Sigmoid colon (tissue), 7 donors: ENCODE measurements around the gene GPR63. TPM values are rescaled to one million over a fixed set of nuclear protein-coding genes. Genes with fewer than 3 reads are reported as not detected.
A peak's percentile ranks its signal among the peaks of the same experiment; 100 is the strongest.
"Not testable (repeated sequence)": the region's sequence is repeated elsewhere in the genome, so short reads cannot be mapped to it uniquely, and the experiment has no call there.

Source experiments
- DNase-seq: peaks from one replicate; pipeline ENCODE4 v3.0.0-alpha.2; 2019
- H3K27ac ChIP-seq, 4 donors: fragments of 200-600 bp; sonication (generic); one replicate each; pipeline ENCODE4 v1.5.1; 2016 to 2019; ENCODE audit warnings: mild to moderate bottlenecking in 1 of 4
- H3K27me3 ChIP-seq, 3 donors: fragments of 200-600 bp; sonication (generic); one replicate each; pipeline ENCODE4 v1.5.1; 2019; ENCODE audit warnings: mild to moderate bottlenecking in 1 of 3
- H3K36me3 ChIP-seq, 4 donors: fragments of 200-600 bp; sonication (generic); one replicate each; pipeline ENCODE4 v1.5.1; 2016 to 2019
- H3K4me1 ChIP-seq, 4 donors: fragments of 200-600 bp; sonication (generic); one replicate each; pipeline ENCODE4 v1.5.1; 2017 to 2019
- H3K4me3 ChIP-seq, 4 donors: fragments of 200-600 bp; sonication (generic); one replicate each; pipeline ENCODE4 v1.5.1; 2017 to 2019; ENCODE audit warnings: mild to moderate bottlenecking in 2 of 4, moderate library complexity in 1 of 4
- H3K9me3 ChIP-seq, 4 donors: fragments of 200-600 bp in 3 of 4; sonication (generic) in 3 of 4; one replicate each; pipeline versions ENCODE4 v1.5.1 to v1.6.1; 2013 to 2019
- CTCF ChIP-seq, 4 experiments: fragments of 450-650 bp in 3 of 4; fragments of 200-600 bp in 1 of 4; IDR thresholded peaks; one replicate each; pipeline ENCODE4 v1.5.1; 2016 to 2019; ENCODE audit warnings: antibody characterized with exemption in 4 of 4, mild to moderate bottlenecking in 3 of 4, moderate library complexity in 2 of 4
- EP300 ChIP-seq, 4 donors: sonication (generic); formaldehyde crosslinking; IDR thresholded peaks; one replicate each; pipeline ENCODE4 v1.6.1; 2017; ENCODE audit warnings: antibody characterized with exemption in 4 of 4
- POLR2A ChIP-seq, 2 donors: fragments of 450-650 bp; IDR thresholded peaks; one replicate each; pipeline ENCODE4 v1.6.1; 2016; ENCODE audit warnings: antibody characterized with exemption in 2 of 2, mild to moderate bottlenecking in 2 of 2, moderate library complexity in 2 of 2
- POLR2AphosphoS5 ChIP-seq, 4 donors: sonication (generic); formaldehyde crosslinking; IDR thresholded peaks; one replicate each; pipeline ENCODE4 v1.6.1; 2017; ENCODE audit warnings: antibody characterized with exemption in 4 of 4
- WGBS, 2 donors: extraction: QIAGEN DNeasy Blood & Tissue Kit; methylation state at CpG; one replicate each; pipeline ENCODE4 v1.1.7; 2013; 5-methylcytosine and 5-hydroxymethylcytosine counted together
- intact Hi-C: fragments of 100-400 bp; cut with DNase I; formaldehyde crosslinking; loops from one replicate; pipeline ENCODE4 v1.15.1; 2023
- polyA plus RNA-seq, 3 donors: library from polyadenylated mRNA; stranded (reverse); fragments of 200-250 nt; gene quantifications; one replicate each; pipeline ENCODE4 v1.2.3, GENCODE V29; 2013
- total RNA-seq, 4 donors: library from RNA; depleted of rRNA; stranded (reverse); fragments of >200 nt; gene quantifications; one replicate each; pipeline ENCODE4 v1.1.0, GENCODE V29; 2016
- donor health status: healthy with polysubstance abuse.
- donor health status: Bipolar disorder and iron deficiency.
- donor health status: healthy.

GPR63 gene
- total RNA-seq (1 to 10 TPM in 3 of 4 donors, under 1 TPM in 1; 0.83 to 1.8 (median 1.3) TPM), polyA plus RNA-seq (under 1 TPM; under 0.01 to 0.73 (median 0.46) TPM)

GRCh38 chr6:96837081-96837971 lies at the start of gene GPR63:
TSS of gene GPR63 (minus strand) at chr6:96837477. CDS start at chr6:96799731, 37,746 bp downstream.
- Histone ChIP-seq H3K4me1 (peaks cover 0 to 15% (median 11%) of the 10 kb centered on the region in 4 donors), H3K27ac (peak within 1 kb of the TSS; percentile 59 to 69 (median 64)), H3K27me3 (no peaks in the 10 kb centered on the region), H3K4me3 (peak within 1 kb of the TSS; percentile 65 to 74 (median 70)), H3K9me3 (no peaks in the 10 kb centered on the region), H3K36me3 (no peaks in the 10 kb centered on the region)
- DNase-seq: peak; percentile 87
- intact Hi-C loops: loop anchor here (1.0 kb wide), 1 partner anchor 60 kb away; the partner anchor contains the start of gene NDUFAF4
- 1% methylated on average over 80 of the region's 80 CpGs for WGBS, 2 donors
- TF ChIP-seq EP300 (IDR thresholded peaks at IDR 0.05): no peak
- peak; percentile 20 to 33 (median 25) for TF ChIP-seq POLR2AphosphoS5 (IDR thresholded peaks at IDR 0.05)
- no peak for TF ChIP-seq CTCF (IDR thresholded peaks at IDR 0.05)
- no peak for TF ChIP-seq POLR2A (IDR thresholded peaks at IDR 0.05)

- Histone ChIP-seq H3K36me3 (peaks cover 0 to 17% (median 6%) of the 10 kb centered on the region in 4 donors), H3K27ac (no peak overlapping the region), H3K4me1 (no peaks in the 10 kb centered on the region), H3K9me3 (no peaks in the 10 kb centered on the region), H3K27me3 (no peaks in the 10 kb centered on the region), H3K4me3 (no peak overlapping the region)
- DNase-seq: no peak
- TF ChIP-seq POLR2A (IDR thresholded peaks at IDR 0.05) (no peak), EP300 (IDR thresholded peaks at IDR 0.05) (no peak), POLR2AphosphoS5 (IDR thresholded peaks at IDR 0.05) (no peak), CTCF (IDR thresholded peaks at IDR 0.05) (no peak)
- WGBS, 2 donors: 83% methylated on average over 1 of the region's 1 CpG
- intact Hi-C loops: no loop called here
Measured at GRCh38 chr6:96886519-96886918, 49.2 kb upstream of the GPR63 start.

GRCh38 chr6:96885187-96885631 lies 47.9 kb upstream of the GPR63 start:
- DNase-seq, H3K27me3 ChIP-seq, H3K4me3 ChIP-seq, intact Hi-C loops, H3K9me3 ChIP-seq, H3K27ac ChIP-seq, H3K4me1 ChIP-seq, H3K36me3 ChIP-seq: not testable (repeated sequence)
- 35 to 56% methylated on average over 5 of the region's 5 CpGs for WGBS, 2 donors

- Histone ChIP-seq H3K27me3 (no peaks in the 10 kb centered on the region), H3K36me3 (no peaks in the 10 kb centered on the region), H3K4me3 (no peak overlapping the region), H3K4me1 (no peaks in the 10 kb centered on the region), H3K9me3 (no peaks in the 10 kb centered on the region), H3K27ac (no peak overlapping the region)
- TF ChIP-seq POLR2AphosphoS5 (IDR thresholded peaks at IDR 0.05) (peak in 1 of 4 donors; percentile 43), POLR2A (IDR thresholded peaks at IDR 0.05) (no peak)
- intact Hi-C loops: no loop called here
- no peak for DNase-seq
Measured at GRCh38 chr6:96878143-96878542, 40.9 kb upstream of the GPR63 start.

- 83 to 88% methylated on average over 9 of the region's 9 CpGs for WGBS, 2 donors
- Histone ChIP-seq H3K27ac (no peak overlapping the region), H3K27me3 (no peaks in the 10 kb centered on the region), H3K36me3 (no peaks in the 10 kb centered on the region), H3K4me3 (no peak overlapping the region), H3K4me1 (no peaks in the 10 kb centered on the region), H3K9me3 (no peaks in the 10 kb centered on the region)
- no peak for DNase-seq
- intact Hi-C loops: no loop called here
- no peak for TF ChIP-seq POLR2AphosphoS5 (IDR thresholded peaks at IDR 0.05)
Measured at GRCh38 chr6:96876886-96877545, 39.7 kb upstream of the GPR63 start.

- Histone ChIP-seq H3K36me3 (no peaks in the 10 kb centered on the region), H3K27ac (no peak overlapping the region), H3K4me3 (no peak overlapping the region), H3K4me1 (no peaks in the 10 kb centered on the region), H3K9me3 (no peaks in the 10 kb centered on the region), H3K27me3 (no peaks in the 10 kb centered on the region)
- TF ChIP-seq CTCF (IDR thresholded peaks at IDR 0.05) (no peak), POLR2A (IDR thresholded peaks at IDR 0.05) (no peak), EP300 (IDR thresholded peaks at IDR 0.05) (no peak), POLR2AphosphoS5 (IDR thresholded peaks at IDR 0.05) (no peak)
- no peak for DNase-seq
- intact Hi-C loops: no loop called here
- WGBS, 2 donors: 87 to 98% methylated on average over 1 of the region's 1 CpG
Measured at GRCh38 chr6:96872976-96873375, 35.7 kb upstream of the GPR63 start.
